Ovary (tissue), 3 donors: Measurements from ENCODE around the gene MROH8.

Source experiments
- EP300 ChIP-seq: sonication (generic); formaldehyde crosslinking; IDR thresholded peaks from one replicate; pipeline ENCODE4 v1.6.1; 2017; ENCODE audit warnings: antibody characterized with exemption
- POLR2A ChIP-seq: fragments of 450-650 bp; IDR thresholded peaks from one replicate; pipeline ENCODE4 v1.6.1; 2017; ENCODE audit warnings: antibody characterized with exemption, mild to moderate bottlenecking, moderate library complexity
- TF ChIP-seq, protein P1 (sequence below), 3 donors: fragments of 450-650 bp in 2 of 3; fragments of 200-600 bp in 1 of 3; IDR thresholded peaks; one replicate each; pipeline versions ENCODE4 v1.5.1 to v1.8.0; 2016 to 2022; ENCODE audit warnings: antibody characterized with exemption in 3 of 3, mild to moderate bottlenecking in 1 of 3
- donor health status: DM: no; HTN: no; CAD: no.

DNA sequence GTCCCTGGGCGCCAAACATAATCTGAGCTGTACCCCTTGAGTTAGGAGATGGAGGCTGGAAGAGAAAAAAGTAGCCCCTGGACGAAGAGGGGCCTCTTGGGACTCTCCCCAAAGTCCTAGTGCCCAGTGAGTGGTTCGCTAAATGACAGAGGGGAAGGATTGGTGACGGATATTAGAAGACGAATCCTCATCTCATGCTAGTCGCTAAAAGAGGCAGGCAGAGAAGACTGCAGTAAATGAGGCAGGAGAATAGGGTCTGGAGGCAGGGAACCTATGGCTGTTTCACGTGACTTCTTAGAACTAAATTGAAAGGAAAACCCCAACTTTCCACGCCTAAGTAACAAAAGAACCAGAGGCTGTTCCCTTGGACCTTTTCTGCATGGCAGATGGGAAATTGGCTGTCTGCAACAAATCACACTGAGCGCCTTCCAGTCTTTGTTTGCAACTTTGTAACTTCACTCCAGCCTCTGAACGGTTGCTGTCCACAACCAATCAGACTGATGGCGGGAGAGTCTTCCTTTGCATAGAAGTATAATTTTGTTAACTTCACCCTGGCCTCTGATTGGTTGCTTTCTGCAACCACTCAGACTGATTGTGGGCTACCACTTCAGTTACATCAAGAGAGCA is 82.8 kb downstream of the MROH8 start:
- TF ChIP-seq, protein P1, sequence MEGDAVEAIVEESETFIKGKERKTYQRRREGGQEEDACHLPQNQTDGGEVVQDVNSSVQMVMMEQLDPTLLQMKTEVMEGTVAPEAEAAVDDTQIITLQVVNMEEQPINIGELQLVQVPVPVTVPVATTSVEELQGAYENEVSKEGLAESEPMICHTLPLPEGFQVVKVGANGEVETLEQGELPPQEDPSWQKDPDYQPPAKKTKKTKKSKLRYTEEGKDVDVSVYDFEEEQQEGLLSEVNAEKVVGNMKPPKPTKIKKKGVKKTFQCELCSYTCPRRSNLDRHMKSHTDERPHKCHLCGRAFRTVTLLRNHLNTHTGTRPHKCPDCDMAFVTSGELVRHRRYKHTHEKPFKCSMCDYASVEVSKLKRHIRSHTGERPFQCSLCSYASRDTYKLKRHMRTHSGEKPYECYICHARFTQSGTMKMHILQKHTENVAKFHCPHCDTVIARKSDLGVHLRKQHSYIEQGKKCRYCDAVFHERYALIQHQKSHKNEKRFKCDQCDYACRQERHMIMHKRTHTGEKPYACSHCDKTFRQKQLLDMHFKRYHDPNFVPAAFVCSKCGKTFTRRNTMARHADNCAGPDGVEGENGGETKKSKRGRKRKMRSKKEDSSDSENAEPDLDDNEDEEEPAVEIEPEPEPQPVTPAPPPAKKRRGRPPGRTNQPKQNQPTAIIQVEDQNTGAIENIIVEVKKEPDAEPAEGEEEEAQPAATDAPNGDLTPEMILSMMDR (IDR thresholded peaks at IDR 0.05), result no peak
- TF ChIP-seq EP300, result no peak
- TF ChIP-seq POLR2A, result no peak
